H1 (cell line): ENCODE results near the gene MRPL36. TPM values are rescaled to one million over a fixed set of nuclear protein-coding genes. Genes with fewer than 3 reads are reported as not detected.

Experiments
- CTCF ChIA-PET: fragments of 300-600 bp; sonication (Branson Sonifier 250); formaldehyde crosslinking; loops from one replicate; lab custom pipeline; 2021; ENCODE audit not compliant: partially characterized antibody; lab: Charles Lee
- POLR2A ChIA-PET: fragments of 300-600 bp; sonication (Branson Sonifier 250); formaldehyde crosslinking; loops from one replicate; lab custom pipeline; 2021; ENCODE audit warnings: inconsistent platforms; ENCODE audit not compliant: partially characterized antibody; lab: Charles Lee
- DNase-seq, 2 experiments: peaks; one replicate each; pipeline versions ENCODE4 v3.0.0 to v3.0.0-alpha.2; 2010 to 2022; ENCODE audit warnings: low spot score in 2 of 2, low read depth in 1 of 2, mixed read lengths in 1 of 2
- FAIRE-seq: peaks from 2 replicates; lab custom pipeline; 2011; peaks lifted over from hg19 to GRCh38; lab: Jason Lieb, UNC
- H2AFZ ChIP-seq: 2 replicates; pipeline ENCODE4 v1.8.1; 2012; ENCODE audit warnings: low read length, inconsistent platforms
- H2AK5ac ChIP-seq: 2 replicates; pipeline ENCODE4 v1.6.1; 2013; ENCODE audit warnings: low read depth, low read length
- H2BK120ac ChIP-seq: replicated peaks from 2 replicates; pipeline ENCODE3; 2013; ENCODE audit warnings: low read depth, low read length, inconsistent platforms
- H2BK12ac ChIP-seq: 2 replicates; pipeline ENCODE4 v1.6.1; 2013; ENCODE audit warnings: low read depth, low read length
- H2BK15ac ChIP-seq: 2 replicates; pipeline ENCODE4 v1.6.1; 2013; ENCODE audit warnings: low read length
- H2BK20ac ChIP-seq: 2 replicates; pipeline ENCODE4 v1.6.1; 2013; ENCODE audit warnings: low read length
- H2BK5ac ChIP-seq: 2 replicates; pipeline ENCODE4 v1.6.1; 2013; ENCODE audit warnings: low read depth, low read length
- H3K14ac ChIP-seq: 2 replicates; pipeline ENCODE4 v1.6.1; 2013; ENCODE audit warnings: inconsistent platforms; ENCODE audit not compliant: insufficient read length
- H3K18ac ChIP-seq: 2 replicates; pipeline ENCODE4 v1.6.1; 2013; ENCODE audit warnings: low read length; ENCODE audit errors: extremely low read depth
- H3K23ac ChIP-seq: 2 replicates; pipeline ENCODE4 v1.6.1; 2013; ENCODE audit warnings: inconsistent platforms; ENCODE audit not compliant: insufficient read length
- H3K23me2 ChIP-seq: 2 replicates; pipeline ENCODE4 v1.6.1; 2013; ENCODE audit warnings: low read depth, low read length
- H3K27ac ChIP-seq: 2 replicates; pipeline ENCODE4 v1.6.1; 2011; ENCODE audit warnings: low read depth, low read length, inconsistent platforms
- H3K27me3 ChIP-seq, 4 experiments: replicated peaks in 1 of 4; 1 replicate in 1 of 4; 2 replicates in 3 of 4; pipeline versions ENCODE4 v1.6.1 to v1.8.1; 2011 to 2013; ENCODE audit warnings: low read length in 3 of 4, mild to moderate bottlenecking in 3 of 4, inconsistent platforms in 2 of 4, mixed read lengths in 2 of 4, moderate library complexity in 1 of 4; ENCODE audit not compliant: control insufficient read depth in 3 of 4, insufficient read depth in 3 of 4; ENCODE audit errors: extremely low read depth in 1 of 4
- H3K36me3 ChIP-seq, 4 experiments: 2 replicates each; pipeline versions ENCODE4 v1.6.1 to v1.8.1; 2011 to 2013; ENCODE audit warnings: mild to moderate bottlenecking in 4 of 4, low read length in 3 of 4, moderate library complexity in 2 of 4, control low read depth in 1 of 4, inconsistent platforms in 1 of 4; ENCODE audit not compliant: insufficient read depth in 4 of 4, control insufficient read depth in 2 of 4
- H3K4ac ChIP-seq: replicated peaks from 2 replicates; pipeline ENCODE3; 2013; ENCODE audit warnings: low read length, low read depth, mixed read lengths, inconsistent platforms; ENCODE audit not compliant: insufficient read length
- H3K4me1 ChIP-seq, 4 experiments: replicated peaks in 1 of 4; 1 replicate in 1 of 4; 2 replicates in 3 of 4; pipeline versions ENCODE4 v1.6.1 to v1.8.1; 2011 to 2013; ENCODE audit warnings: low read length in 3 of 4, inconsistent platforms in 2 of 4, mixed read lengths in 1 of 4; ENCODE audit not compliant: insufficient read depth in 4 of 4, control insufficient read depth in 3 of 4
- H3K4me2 ChIP-seq, 2 experiments: 2 replicates each; pipeline versions ENCODE4 v1.6.1 to v1.8.1; 2011 to 2013; ENCODE audit warnings: low read depth in 2 of 2, low read length in 2 of 2, control low read depth in 1 of 2, inconsistent platforms in 1 of 2, mild to moderate bottlenecking in 1 of 2; ENCODE audit not compliant: insufficient read depth in 1 of 2
- H3K4me3 ChIP-seq, 4 experiments: fragments of 200-600, 300-600 bp in 1 of 4; sonication (generic), shearing (Covaris generic), sonication (Bioruptor Twin) in 1 of 4; 2 replicates each; pipeline versions ENCODE4 v1.5.1 to v1.8.1; 2011 to 2016; ENCODE audit warnings: low read length in 4 of 4, low read depth in 3 of 4, control low read depth in 2 of 4, inconsistent platforms in 2 of 4, mild to moderate bottlenecking in 2 of 4, mixed read lengths in 1 of 4, moderate library complexity in 1 of 4; ENCODE audit not compliant: insufficient read depth in 2 of 4; ENCODE audit errors: extremely low read depth in 1 of 4
- H3K56ac ChIP-seq: replicated peaks from 2 replicates; pipeline ENCODE3; 2013; ENCODE audit warnings: low read depth, mild to moderate bottlenecking, mixed read lengths, low read length, inconsistent platforms; ENCODE audit not compliant: insufficient read length
- H3K79me1 ChIP-seq: 2 replicates; pipeline ENCODE4 v1.6.1; 2013; ENCODE audit warnings: low read depth, low read length, control low read depth
- H3K79me2 ChIP-seq, 2 experiments: 2 replicates each; pipeline versions ENCODE4 v1.6.1 to v1.8.1; 2012 to 2013; ENCODE audit warnings: low read length in 2 of 2, mild to moderate bottlenecking in 2 of 2, inconsistent platforms in 1 of 2; ENCODE audit not compliant: insufficient read depth in 2 of 2, control insufficient read depth in 1 of 2
- H3K9ac ChIP-seq, 4 experiments: replicated peaks in 1 of 4; 1 replicate in 1 of 4; 2 replicates in 3 of 4; pipeline versions ENCODE4 v1.6.1 to v1.8.1; 2011 to 2013; ENCODE audit warnings: low read depth in 3 of 4, low read length in 3 of 4, control low read depth in 2 of 4, mild to moderate bottlenecking in 2 of 4, moderate library complexity in 2 of 4, inconsistent platforms in 1 of 4; ENCODE audit errors: extremely low read depth in 1 of 4
- H3K9me3 ChIP-seq, 2 experiments: 2 replicates each; pipeline versions ENCODE4 v1.6.1 to v1.8.1; 2012 to 2013; ENCODE audit warnings: mild to moderate bottlenecking in 2 of 2, moderate library complexity in 2 of 2, control low read depth in 1 of 2, inconsistent platforms in 1 of 2, low read depth in 1 of 2, low read length in 1 of 2, mixed read lengths in 1 of 2; ENCODE audit not compliant: insufficient read depth in 2 of 2
- H4K20me1 ChIP-seq, 2 experiments: replicated peaks in 1 of 2; 2 replicates each; pipeline versions ENCODE3 to v1.8.1; 2011 to 2013; ENCODE audit warnings: inconsistent platforms in 2 of 2, low read length in 2 of 2, mild to moderate bottlenecking in 1 of 2; ENCODE audit not compliant: insufficient read depth in 2 of 2, control insufficient read depth in 1 of 2
- H4K5ac ChIP-seq: 2 replicates; pipeline ENCODE4 v1.6.1; 2013; ENCODE audit warnings: low read length, low read depth, mixed read lengths, inconsistent platforms; ENCODE audit not compliant: insufficient read length
- H4K8ac ChIP-seq: 2 replicates; pipeline ENCODE4 v1.8.0; 2013; ENCODE audit warnings: mild to moderate bottlenecking, moderate library complexity, low read length, inconsistent platforms; ENCODE audit not compliant: insufficient read depth; ENCODE audit errors: extremely low read depth
- H4K91ac ChIP-seq: replicated peaks from 2 replicates; pipeline ENCODE3; 2013; ENCODE audit warnings: low read length, mixed read lengths, inconsistent platforms; ENCODE audit not compliant: insufficient read length
- BRCA1 ChIP-seq: IDR thresholded peaks from 2 replicates; pipeline ENCODE4 v1.6.1; 2012; ENCODE audit warnings: low read depth, low read length, improper control_type of control experiment
- JUND ChIP-seq: IDR thresholded peaks from 2 replicates; pipeline ENCODE4 v1.6.1; 2011; ENCODE audit warnings: mild to moderate bottlenecking, improper control_type of control experiment, low read length
- KDM4A ChIP-seq: IDR thresholded peaks from one replicate; pipeline ENCODE4 v1.7.1; 2012; ENCODE audit warnings: low read depth, mild to moderate bottlenecking, moderate library complexity, low read length, inconsistent platforms; ENCODE audit not compliant: severe bottlenecking
- POLR2AphosphoS5 ChIP-seq: IDR thresholded peaks from 2 replicates; pipeline ENCODE4 v1.6.1; 2011; ENCODE audit warnings: low read depth, low read length
- RAD21 ChIP-seq, 2 experiments: IDR thresholded peaks in 1 of 2; conservative IDR thresholded peaks in 1 of 2; 2 replicates each; pipeline ENCODE4 v1.6.1; 2011; ENCODE audit warnings: low read depth in 2 of 2, low read length in 2 of 2, improper control_type of control experiment in 1 of 2, inconsistent platforms in 1 of 2, mild to moderate bottlenecking in 1 of 2, moderate library complexity in 1 of 2
- WGBS, 2 experiments: shearing (Covaris generic) in 1 of 2; methylation state at CpG; one replicate each; pipeline versions ENCODE4 v1.1.6 to v1.1.7; 2013 to 2015; ENCODE audit warnings: low lambda C conversion rate in 2 of 2, mixed read lengths in 2 of 2, inconsistent platforms in 1 of 2, low coverage in 1 of 2, missing lambda C conversion rate in 1 of 2; ENCODE audit not compliant: insufficient replicate concordance in 2 of 2, insufficient coverage in 1 of 2, insufficient read length in 1 of 2; ENCODE audit errors: extremely low coverage in 1 of 2, missing lambda C conversion rate in 1 of 2; 5-methylcytosine and 5-hydroxymethylcytosine counted together
- polyA plus RNA-seq, 7 experiments: library from polyadenylated mRNA; depleted of rRNA in 3 of 7; stranded (reverse) in 5 of 7; unstranded in 2 of 7; fragments of >200 nt in 5 of 7; fragments of 200-250 nt in 2 of 7; gene quantifications; 1 replicate in 5 of 7; 2 replicates in 1 of 7; 4 replicates in 1 of 7; pipeline versions ENCODE4 v1.2.1 to v1.2.3, GENCODE V29; 2011 to 2013; ENCODE audit warnings: missing spikeins in 2 of 7, mixed read lengths in 2 of 7
- total RNA-seq: library from RNA; stranded (reverse); fragmentation: NEBNext Ultra II Directional; extraction: Animal tissue kit (Norgen Biotek cat#: 25700); gene quantifications from 2 replicates; pipeline ENCODE4 v1.2.1, GENCODE V29; 2021

Gene MRPL36
- total and polyA plus RNA-seq, 2 of the 8 experiments (the other 6 are each of a cell fraction or from before 2014, with no cell fraction given) = 56.3 to 81.5 TPM

DNA sequence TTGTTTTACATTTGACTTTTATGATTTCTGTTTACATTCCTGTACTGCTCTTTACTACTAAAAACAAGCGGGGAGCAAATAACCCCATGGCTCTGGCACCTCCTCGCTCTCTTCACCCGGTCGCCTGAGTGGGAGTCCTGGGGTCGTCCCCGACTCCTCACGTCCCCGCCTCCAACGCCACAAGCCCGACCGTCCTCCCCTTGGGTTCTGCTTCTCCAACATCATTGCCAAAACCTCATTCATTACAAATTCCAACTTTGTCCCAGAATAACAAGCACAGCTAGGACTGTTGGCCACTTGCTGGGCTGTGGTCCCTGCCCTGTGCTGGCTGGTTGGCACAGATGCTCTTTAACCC lies 35.1 kb downstream of the MRPL36 start:
- DNase-seq (peak in 1 of 2 experiments; percentile 45), FAIRE-seq (no peak)
- H3K36me3 ChIP-seq = no peaks in the 10 kb centered on the region
- WGBS, 2 experiments = 93% methylated on average over 11 of the region's 11 CpGs; no CpG with 5 or more reads in 1 of the 2 experiments
- no peak overlapping the region for H4K91ac ChIP-seq
- no peak overlapping the region for H2BK5ac ChIP-seq
- H2AFZ ChIP-seq = no peak overlapping the region
- H3K23ac ChIP-seq = no peak overlapping the region
- no peak overlapping the region for H3K4me2 ChIP-seq
- H3K23me2 ChIP-seq = no peaks in the 10 kb centered on the region
- H3K79me1 ChIP-seq = no peaks in the 10 kb centered on the region
- no peak overlapping the region for H3K9ac ChIP-seq
- no peaks in the 10 kb centered on the region for H3K9me3 ChIP-seq
- no peak overlapping the region for H2AK5ac ChIP-seq
- no peak overlapping the region for H2BK20ac ChIP-seq
- no peak overlapping the region for H3K18ac ChIP-seq
- ChIA-PET CTCF (interaction anchor here (0.7 to 4.7 kb wide), 24 partner anchors 8 to 355 kb away, joined by 3 to 27 read pairs (median 6); no protein-coding TSS in a partner anchor), POLR2A (no interaction called here)
- H2BK120ac ChIP-seq = no peak overlapping the region
- H4K5ac ChIP-seq = no peak overlapping the region
- H4K20me1 ChIP-seq = no peaks in the 10 kb centered on the region
- H2BK15ac ChIP-seq = no peak overlapping the region
- no peak overlapping the region for H3K14ac ChIP-seq
- no peak overlapping the region for H3K4ac ChIP-seq
- no peak overlapping the region for H3K56ac ChIP-seq
- no peak overlapping the region for H4K8ac ChIP-seq
- no peak overlapping the region for H2BK12ac ChIP-seq
- H3K79me2 ChIP-seq = no peaks in the 10 kb centered on the region
- peaks cover 0 to 6% (median 0%) of the 10 kb centered on the region in 4 experiments; a peak in 5 of 7 replicates for H3K4me1 ChIP-seq
- no peaks in the 10 kb centered on the region; a peak in 1 of 7 replicates for H3K27me3 ChIP-seq
- no peak overlapping the region for H3K4me3 ChIP-seq
- H3K27ac ChIP-seq = no peak overlapping the region
- TF ChIP-seq RAD21 (IDR thresholded peaks at IDR 0.05 in 1 of 2, conservative IDR thresholded peaks at IDR 0.05 in 1 of 2; ENCODE audit: low read depth in 2 of 2, low read length in 2 of 2) (no peak), KDM4A (no peak), BRCA1 (no peak), POLR2AphosphoS5 (no peak), JUND (no peak)
